DND-41 (cell line): ENCODE results near the gene UHRF2.

Experiments
- ATAC-seq: fragments of 200-7000 bp; cut with Tn5 transposase; 3 replicates; pipeline ENCODE4 v1.9.1; 2021; ENCODE audit warnings: low read depth; ENCODE audit not compliant: insufficient read depth
- DNase-seq: peaks from one replicate; pipeline ENCODE4 v3.0.0-alpha.2; 2020
- H2AFZ ChIP-seq: 2 replicates; pipeline ENCODE4 v1.6.0; 2012; ENCODE audit warnings: low read depth, low read length
- H3K27ac ChIP-seq: 2 replicates; pipeline ENCODE4 v1.5.1; 2012; ENCODE audit warnings: low read length, inconsistent platforms
- H3K27me3 ChIP-seq: fragments of 200-600 bp; sonication (generic); 2 replicates; pipeline ENCODE4 v1.6.0; 2012; ENCODE audit warnings: low read length, mild to moderate bottlenecking, inconsistent platforms; ENCODE audit not compliant: insufficient read depth, poor library complexity
- H3K36me3 ChIP-seq: 2 replicates; pipeline ENCODE4 v1.5.1; 2012; ENCODE audit warnings: low read length, inconsistent platforms; ENCODE audit not compliant: insufficient read depth
- H3K4me1 ChIP-seq: 2 replicates; pipeline ENCODE4 v1.5.1; 2012; ENCODE audit warnings: mild to moderate bottlenecking, low read length; ENCODE audit not compliant: insufficient read depth
- H3K4me2 ChIP-seq: 2 replicates; pipeline ENCODE4 v1.6.0; 2012; ENCODE audit warnings: mild to moderate bottlenecking, moderate library complexity, low read length, inconsistent platforms; ENCODE audit not compliant: insufficient read depth
- H3K4me3 ChIP-seq, 2 experiments: fragments of 200-600 bp in 1 of 2; shearing (Covaris generic) in 1 of 2; 2 replicates each; pipeline ENCODE4 v1.5.1; 2012 to 2016; ENCODE audit warnings: inconsistent platforms in 2 of 2, low read length in 2 of 2, mild to moderate bottlenecking in 2 of 2, low read depth in 1 of 2, moderate library complexity in 1 of 2
- H3K79me2 ChIP-seq: 2 replicates; pipeline ENCODE4 v1.6.0; 2012; ENCODE audit warnings: low read length, inconsistent platforms; ENCODE audit not compliant: insufficient read depth
- H3K9ac ChIP-seq: 2 replicates; pipeline ENCODE4 v1.6.0; 2012; ENCODE audit warnings: low read depth, mild to moderate bottlenecking, inconsistent platforms, low read length, moderate library complexity
- H3K9me3 ChIP-seq: 2 replicates; pipeline ENCODE4 v1.5.1; 2012; ENCODE audit warnings: low read length, moderate library complexity, mild to moderate bottlenecking, inconsistent platforms; ENCODE audit not compliant: insufficient read depth, severe bottlenecking
- H4K20me1 ChIP-seq: 2 replicates; pipeline ENCODE4 v1.6.0; 2012; ENCODE audit warnings: low read length; ENCODE audit not compliant: insufficient read depth
- CTCF ChIP-seq: IDR thresholded peaks from 2 replicates; pipeline ENCODE4 v1.5.1; 2012; ENCODE audit warnings: borderline replicate concordance, low read length, moderate library complexity, mild to moderate bottlenecking; ENCODE audit not compliant: poor library complexity, severe bottlenecking; ENCODE audit errors: extremely low read depth
- EZH2 ChIP-seq: IDR thresholded peaks from 3 replicates; pipeline ENCODE4 v1.6.1; 2012; ENCODE audit warnings: borderline replicate concordance, low read depth, mild to moderate bottlenecking, moderate library complexity, low read length, inconsistent platforms; ENCODE audit not compliant: severe bottlenecking

UHRF2 gene

DNA sequence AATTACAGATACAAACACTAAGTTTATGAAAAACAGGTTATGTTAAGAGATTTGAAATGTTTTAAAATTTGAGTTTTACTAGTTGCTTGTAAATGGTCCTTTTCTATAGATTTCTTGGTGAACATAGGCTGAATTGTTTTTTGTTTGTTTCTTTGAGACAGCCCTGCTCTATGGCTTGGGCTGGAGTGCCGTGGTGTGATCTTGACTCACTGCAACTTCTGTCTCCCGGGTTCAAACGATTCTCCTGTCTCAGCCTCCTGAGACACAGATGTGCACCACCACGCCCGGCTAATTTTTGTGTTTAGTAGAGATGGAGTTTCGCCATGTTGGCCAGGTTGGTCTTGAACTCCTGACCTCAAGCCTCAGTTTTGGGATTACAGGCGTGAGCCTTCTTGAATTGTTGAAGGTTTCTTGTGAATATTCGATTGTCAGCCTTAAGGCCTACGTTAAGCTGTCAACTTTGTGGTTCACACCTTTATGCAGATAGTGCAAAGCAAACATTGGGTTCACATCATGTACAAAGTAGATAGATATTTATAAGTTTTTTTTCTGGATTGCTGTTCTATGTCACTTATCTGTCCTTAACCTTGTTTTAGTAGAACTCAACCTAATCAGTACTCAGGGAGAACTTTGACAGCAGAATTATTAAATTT lies 26.2 kb downstream of the UHRF2 start:
- Histone ChIP-seq H3K27me3 (no peaks in the 10 kb centered on the region), H3K79me2 (peaks cover 100% of the 10 kb centered on the region), H3K4me2 (no peak overlapping the region), H2AFZ (no peak overlapping the region), H3K4me3 (no peak overlapping the region), H3K9ac (no peak overlapping the region), H3K4me1 (no peaks in the 10 kb centered on the region), H3K36me3 (peaks cover 47% of the 10 kb centered on the region), H3K27ac (no peak overlapping the region), H3K9me3 (no peaks in the 10 kb centered on the region), H4K20me1 (peaks cover 75% of the 10 kb centered on the region)
- ATAC-seq (no peak), DNase-seq (no peak)
- TF ChIP-seq CTCF = no peak
- no peak for TF ChIP-seq EZH2

DNA sequence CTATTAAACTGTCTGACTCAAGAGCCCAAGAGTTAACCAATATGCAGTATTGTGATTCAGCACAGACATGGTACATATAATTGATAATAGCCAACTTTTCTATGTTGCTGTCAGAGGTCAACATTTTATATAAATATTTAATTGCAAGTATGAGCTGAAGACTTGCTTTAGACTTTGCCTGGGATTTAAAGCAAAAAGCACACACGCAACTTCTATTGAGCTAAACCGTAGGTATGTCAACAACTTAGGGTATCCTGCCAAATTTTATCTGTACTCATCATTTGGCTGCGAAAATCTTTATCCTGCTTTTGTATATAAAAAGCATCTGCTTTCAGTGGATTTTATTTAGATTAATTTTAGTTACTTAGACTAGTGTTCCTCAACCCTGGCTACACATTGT lies 27.4 kb downstream of the UHRF2 start:
- H3K9me3 ChIP-seq = no peaks in the 10 kb centered on the region
- H3K27ac ChIP-seq = no peak overlapping the region
- no peaks in the 10 kb centered on the region for H3K27me3 ChIP-seq
- peaks cover 78% of the 10 kb centered on the region for H4K20me1 ChIP-seq
- H3K4me2 ChIP-seq = no peak overlapping the region
- peaks cover 46% of the 10 kb centered on the region for H3K36me3 ChIP-seq
- H3K9ac ChIP-seq = no peak overlapping the region
- DNase-seq (no peak), ATAC-seq (no peak)
- no peak overlapping the region for H2AFZ ChIP-seq
- H3K4me3 ChIP-seq = no peak overlapping the region
- TF ChIP-seq CTCF = no peak
- no peak for TF ChIP-seq EZH2
- H3K79me2 ChIP-seq = peaks cover 100% of the 10 kb centered on the region
- no peaks in the 10 kb centered on the region for H3K4me1 ChIP-seq

- TF ChIP-seq EZH2 (no peak), CTCF (no peak)
- Histone ChIP-seq H4K20me1 (peaks cover 73% of the 10 kb centered on the region), H3K9ac (no peak overlapping the region), H3K27ac (no peak overlapping the region), H3K4me2 (no peak overlapping the region), H3K27me3 (no peaks in the 10 kb centered on the region), H3K79me2 (peaks cover 100% of the 10 kb centered on the region), H3K36me3 (peaks cover 50% of the 10 kb centered on the region), H3K9me3 (no peaks in the 10 kb centered on the region), H3K4me3 (no peak overlapping the region), H3K4me1 (no peaks in the 10 kb centered on the region), H2AFZ (no peak overlapping the region)
- DNase-seq (no peak), ATAC-seq (no peak)
Observed at GRCh38 chr9:6441269-6441668, 28.3 kb downstream of the UHRF2 start.

DNA sequence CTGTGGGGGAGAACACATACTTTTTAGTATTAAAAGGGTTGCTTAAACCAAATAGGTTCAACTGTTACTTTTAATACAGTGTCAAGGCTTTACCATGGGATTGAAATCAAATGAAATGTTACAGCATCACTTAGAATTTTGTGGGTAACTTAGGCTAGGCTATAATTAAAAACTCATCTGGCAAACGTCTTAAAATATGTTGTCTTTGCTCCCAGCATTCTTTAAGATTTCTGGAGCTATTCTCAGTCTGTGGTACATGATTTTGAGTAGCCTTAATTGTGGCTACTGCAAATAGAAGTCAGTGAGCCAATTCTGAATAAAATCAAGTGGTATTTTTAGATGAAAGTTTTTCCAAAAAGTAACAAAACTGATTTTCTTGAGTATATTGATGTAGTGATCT lies 30.7 kb downstream of the UHRF2 start:
- Histone ChIP-seq H3K4me1 (no peaks in the 10 kb centered on the region), H4K20me1 (peaks cover 73% of the 10 kb centered on the region), H2AFZ (no peak overlapping the region), H3K36me3 (peaks cover 42% of the 10 kb centered on the region), H3K9ac (no peak overlapping the region), H3K27ac (no peak overlapping the region), H3K9me3 (no peaks in the 10 kb centered on the region), H3K79me2 (peaks cover 99% of the 10 kb centered on the region), H3K4me3 (no peak overlapping the region), H3K27me3 (no peaks in the 10 kb centered on the region), H3K4me2 (no peak overlapping the region)
- TF ChIP-seq EZH2 = no peak
- TF ChIP-seq CTCF = no peak
- no peak for ATAC-seq
- DNase-seq = no peak
